Colonic mucosa (tissue), 4 donors: ENCODE results near the gene SLC16A5. TPM values are rescaled to one million over a fixed set of nuclear protein-coding genes. Genes with fewer than 3 reads are reported as not detected.

Experiments used
- DNase-seq: peaks from one replicate; pipeline ENCODE4 v3.0.0-alpha.2; 2020
- H3K27ac ChIP-seq: fragments of 200-600 bp; one replicate; pipeline ENCODE4 v1.8.0; 2021
- H3K27me3 ChIP-seq: fragments of 200-600 bp; one replicate; pipeline ENCODE4 v1.8.0; 2021
- H3K36me3 ChIP-seq: fragments of 200-600 bp; one replicate; pipeline ENCODE4 v1.8.0; 2021
- H3K4me1 ChIP-seq: fragments of 200-600 bp; one replicate; pipeline ENCODE4 v1.8.0; 2021; ENCODE audit warnings: mild to moderate bottlenecking
- H3K4me3 ChIP-seq: fragments of 200-600 bp; one replicate; pipeline ENCODE4 v1.8.0; 2021
- H3K9ac ChIP-seq, 2 donors: one replicate each; pipeline ENCODE4 v1.7.0; 2013; ENCODE audit warnings: control low read depth in 2 of 2, low read depth in 2 of 2, low read length in 2 of 2
- H3K9me3 ChIP-seq: fragments of 200-600 bp; one replicate; pipeline ENCODE4 v1.8.0; 2021
- CTCF ChIP-seq: fragments of 200-600 bp; IDR thresholded peaks from one replicate; pipeline ENCODE4 v1.8.0; 2022; ENCODE audit warnings: antibody characterized with exemption, mild to moderate bottlenecking
- intact Hi-C: fragments of 100-400 bp; cut with DNase I; formaldehyde crosslinking; loops from one replicate; pipeline ENCODE4 v1.14.1; 2022
- total RNA-seq, 2 donors: library from RNA; stranded (reverse); fragmentation: NEBNext Ultra II Directional in 1 of 2; extraction: Animal tissue kit (Norgen Biotek cat#: 25700) in 1 of 2; gene quantifications; one replicate each; pipeline ENCODE4 v1.2.1, GENCODE V29; 2021
- donor health status: healthy.
- donor health status: DM: no; HTN: no; CAD: no.
- donor health status: DM: no; HTN: no; CAD: no.

SLC16A5 gene
- total RNA-seq, 2 donors from 2014 or later, result 19.4 to 50.1 TPM

GRCh38 chr17:75086496-75087181 lies 1.1 kb upstream of the SLC16A5 start:
- peak overlapping the region in 1 of 2 donors; percentile 98 for H3K9ac ChIP-seq

GRCh38 chr17:75087182-75087557 lies 584 bp upstream of the SLC16A5 start:
- Histone ChIP-seq H3K4me3 (peak overlapping the region; percentile 82), H3K9me3 (no peaks in the 10 kb centered on the region), H3K27me3 (no peaks in the 10 kb centered on the region), H3K4me1 (peaks cover 24% of the 10 kb centered on the region), H3K36me3 (no peaks in the 10 kb centered on the region), H3K9ac (peak overlapping the region; percentile 63 to 98), H3K27ac (peak overlapping the region; percentile 99)
- TF ChIP-seq CTCF, result no peak
- DNase-seq, result no peak
- intact Hi-C loops, result no loop called here

More at GRCh38 chr17:75086496-75087181, 1.1 kb upstream of the SLC16A5 start:
- no peak for TF ChIP-seq CTCF
- intact Hi-C loops, result no loop called here
- H3K9me3 ChIP-seq, result no peaks in the 10 kb centered on the region
- H3K27me3 ChIP-seq, result no peaks in the 10 kb centered on the region
- H3K4me3 ChIP-seq, result no peak overlapping the region
- H3K4me1 ChIP-seq, result peaks cover 24% of the 10 kb centered on the region
- peak overlapping the region; percentile 99 for H3K27ac ChIP-seq
- H3K36me3 ChIP-seq, result no peaks in the 10 kb centered on the region
- DNase-seq, result peak; percentile 75

- H3K9ac ChIP-seq, result peak overlapping the region; percentile 93 to 98
- H3K36me3 ChIP-seq, result no peaks in the 10 kb centered on the region
- intact Hi-C loops, result no loop called here
- peak overlapping the region; percentile 99 for H3K27ac ChIP-seq
- H3K9me3 ChIP-seq, result no peaks in the 10 kb centered on the region
- H3K4me1 ChIP-seq, result peaks cover 27% of the 10 kb centered on the region
- H3K27me3 ChIP-seq, result no peaks in the 10 kb centered on the region
- peak; percentile 63 for DNase-seq
- peak overlapping the region; percentile 82 for H3K4me3 ChIP-seq
- no peak for TF ChIP-seq CTCF
Measured at GRCh38 chr17:75088465-75089417, 987 bp downstream of the SLC16A5 start.

- Histone ChIP-seq H3K4me1 (peaks cover 35% of the 10 kb centered on the region), H3K9me3 (no peaks in the 10 kb centered on the region), H3K9ac (peak overlapping the region; percentile 61 to 89), H3K36me3 (no peaks in the 10 kb centered on the region), H3K4me3 (no peak overlapping the region), H3K27me3 (no peaks in the 10 kb centered on the region), H3K27ac (peak overlapping the region; percentile 99)
- intact Hi-C loops, result no loop called here
- no peak for TF ChIP-seq CTCF
- DNase-seq, result peak; percentile 87
Measured at GRCh38 chr17:75090871-75091854, 3.4 kb downstream of the SLC16A5 start.
